IMR-90 (cell line): ENCODE results near the gene ZNF714. TPM values are rescaled to one million over a fixed set of nuclear protein-coding genes. Genes with fewer than 3 reads are reported as not detected.

ENCODE experiments used
- ATAC-seq: fragments of 200-7000 bp; cut with Tn5 transposase; 2 replicates; pipeline ENCODE4 v1.9.1; 2020; ENCODE audit warnings: low read depth, mild to moderate bottlenecking, moderate library complexity
- BruUV-seq: library from RNA; stranded (reverse); fragments of 400-500 nt; replicated peaks from 2 replicates; lab custom pipeline; 2021; lab: Mats Ljungman, UMichigan
- CTCF ChIA-PET: fragments of 300-600 bp; formaldehyde crosslinking; extraction: SDS; loops from one replicate; lab custom pipeline; 2021; ENCODE audit warnings: antibody characterized with exemption; lab: Yijun Ruan, JAX
- POLR2A ChIA-PET: fragments of 300-600 bp; sonication (Branson Sonifier 250); formaldehyde crosslinking; loops from one replicate; lab custom pipeline; 2022; ENCODE audit warnings: antibody characterized with exemption; ENCODE audit not compliant: unreplicated experiment; lab: Charles Lee
- DNase-seq: peaks from one replicate; pipeline ENCODE4 v3.0.0; 2013
- H2AFZ ChIP-seq: replicated peaks from 2 replicates; pipeline ENCODE3; 2013; ENCODE audit warnings: low read length, mild to moderate bottlenecking; ENCODE audit not compliant: poor library complexity
- H2AK5ac ChIP-seq: 2 replicates; pipeline ENCODE4 v1.6.1; 2013; ENCODE audit warnings: low read depth, low read length, inconsistent platforms
- H2AK9ac ChIP-seq: replicated peaks from 2 replicates; pipeline ENCODE3; 2013; ENCODE audit warnings: mild to moderate bottlenecking, low read depth, low read length, moderate library complexity; ENCODE audit not compliant: poor library complexity
- H2BK120ac ChIP-seq: 2 replicates; pipeline ENCODE4 v1.6.1; 2013; ENCODE audit warnings: low read depth, low read length, inconsistent platforms
- H2BK15ac ChIP-seq: 3 replicates; pipeline ENCODE4 v1.6.1; 2013; ENCODE audit warnings: low read depth, low read length, inconsistent platforms
- H2BK20ac ChIP-seq: 2 replicates; pipeline ENCODE4 v1.6.1; 2013; ENCODE audit warnings: low read depth, mild to moderate bottlenecking, inconsistent platforms, low read length, moderate library complexity
- H2BK5ac ChIP-seq: 2 replicates; pipeline ENCODE4 v1.6.1; 2013; ENCODE audit warnings: mild to moderate bottlenecking, low read depth, low read length, inconsistent platforms; ENCODE audit not compliant: poor library complexity, severe bottlenecking
- H3K14ac ChIP-seq: replicated peaks from 2 replicates; pipeline ENCODE4 v1.6.1; 2013; ENCODE audit warnings: low read depth, low read length, inconsistent platforms
- H3K18ac ChIP-seq: 2 replicates; pipeline ENCODE4 v1.6.1; 2013; ENCODE audit warnings: low read depth, low read length, control low read depth
- H3K23ac ChIP-seq: 2 replicates; pipeline ENCODE4 v1.6.1; 2013; ENCODE audit warnings: low read depth, low read length, inconsistent platforms
- H3K27ac ChIP-seq: 2 replicates; pipeline ENCODE4 v1.5.1; 2013; ENCODE audit warnings: mild to moderate bottlenecking, control low read depth, low read length; ENCODE audit not compliant: insufficient read depth
- H3K27me3 ChIP-seq: 2 replicates; pipeline ENCODE4 v1.6.1; 2013; ENCODE audit warnings: low read length; ENCODE audit not compliant: control insufficient read depth, insufficient read depth
- H3K36me3 ChIP-seq: 2 replicates; pipeline ENCODE4 v1.6.1; 2013; ENCODE audit warnings: low read length, mixed read lengths; ENCODE audit not compliant: control insufficient read depth, insufficient read depth
- H3K4ac ChIP-seq: 2 replicates; pipeline ENCODE4 v1.6.1; 2013; ENCODE audit warnings: low read depth, low read length, inconsistent platforms
- H3K4me1 ChIP-seq: 2 replicates; pipeline ENCODE4 v1.6.1; 2013; ENCODE audit warnings: low read length, mixed read lengths; ENCODE audit not compliant: control insufficient read depth, insufficient read depth
- H3K4me2 ChIP-seq: 2 replicates; pipeline ENCODE4 v1.6.1; 2013; ENCODE audit warnings: low read depth, mild to moderate bottlenecking, control low read depth, low read length, moderate library complexity
- H3K4me3 ChIP-seq: 2 replicates; pipeline ENCODE4 v1.5.1; 2013; ENCODE audit warnings: low read depth, mild to moderate bottlenecking, control low read depth, low read length, moderate library complexity; ENCODE audit not compliant: insufficient read depth
- H3K56ac ChIP-seq: 2 replicates; pipeline ENCODE4 v1.6.1; 2013; ENCODE audit warnings: low read length, inconsistent platforms; ENCODE audit not compliant: insufficient read depth; ENCODE audit errors: extremely low read depth
- H3K79me1 ChIP-seq, 2 experiments: 2 replicates each; pipeline ENCODE4 v1.6.1; 2013; ENCODE audit warnings: low read length in 2 of 2, inconsistent platforms in 1 of 2, low read depth in 1 of 2
- H3K9ac ChIP-seq: 2 replicates; pipeline ENCODE4 v1.6.1; 2013; ENCODE audit warnings: low read depth, low read length, control low read depth
- H3K9me1 ChIP-seq: 2 replicates; pipeline ENCODE4 v1.6.1; 2013; ENCODE audit warnings: low read length, inconsistent platforms; ENCODE audit not compliant: insufficient read depth
- H3K9me3 ChIP-seq: 2 replicates; pipeline ENCODE4 v1.6.1; 2013; ENCODE audit warnings: low read length; ENCODE audit not compliant: control insufficient read depth, insufficient read depth
- H4K20me1 ChIP-seq: 2 replicates; pipeline ENCODE4 v1.6.1; 2013; ENCODE audit warnings: low read length, inconsistent platforms; ENCODE audit not compliant: insufficient read depth
- H4K5ac ChIP-seq: 2 replicates; pipeline ENCODE4 v1.6.1; 2013; ENCODE audit warnings: mild to moderate bottlenecking, low read depth, low read length, control low read depth
- H4K8ac ChIP-seq, 2 experiments: 2 replicates each; pipeline ENCODE4 v1.6.1; 2013; ENCODE audit warnings: low read depth in 2 of 2, low read length in 2 of 2, control low read depth in 1 of 2, inconsistent platforms in 1 of 2
- H4K91ac ChIP-seq: 2 replicates; pipeline ENCODE4 v1.6.1; 2013; ENCODE audit warnings: low read depth, low read length, inconsistent platforms; ENCODE audit not compliant: insufficient read depth
- CEBPB ChIP-seq: IDR thresholded peaks from 2 replicates; pipeline ENCODE4 v1.6.1; 2012; ENCODE audit warnings: low read depth, low read length, improper control_type of control experiment
- CTCF ChIP-seq: conservative IDR thresholded peaks from 2 replicates; pipeline ENCODE4 v1.5.1; 2012; ENCODE audit warnings: mild to moderate bottlenecking, low read depth, low read length, improper control_type of control experiment
- MAFK ChIP-seq: IDR thresholded peaks from 2 replicates; pipeline ENCODE4 v1.6.1; 2012; ENCODE audit warnings: low read depth, low read length, improper control_type of control experiment
- MAZ ChIP-seq: IDR thresholded peaks from 2 replicates; pipeline ENCODE4 v1.6.1; 2012; ENCODE audit warnings: low read depth, mild to moderate bottlenecking, low read length, improper control_type of control experiment, moderate library complexity, borderline replicate concordance
- MXI1 ChIP-seq: IDR thresholded peaks from 2 replicates; pipeline ENCODE4 v1.6.1; 2012; ENCODE audit warnings: low read depth, mild to moderate bottlenecking, low read length, moderate library complexity, borderline replicate concordance
- NFE2L2 ChIP-seq: fragments of 150-350 bp; IDR thresholded peaks from 2 replicates; pipeline ENCODE4 v1.6.1; 2016; ENCODE audit warnings: low read depth, mild to moderate bottlenecking, low read length
- POLR2A ChIP-seq: IDR thresholded peaks from 2 replicates; pipeline ENCODE4 v1.6.1; 2012; ENCODE audit warnings: mild to moderate bottlenecking, low read depth, low read length
- RFX5 ChIP-seq: IDR thresholded peaks from 2 replicates; pipeline ENCODE4 v1.8.0; 2012; ENCODE audit warnings: low read depth, mild to moderate bottlenecking, low read length, moderate library complexity
- WGBS, 2 experiments: methylation state at CpG; one replicate each; pipeline versions ENCODE4 v1.1.5 to v1.1.7; 2013; ENCODE audit warnings: missing lambda C conversion rate in 2 of 2; ENCODE audit not compliant: insufficient read length in 1 of 2; ENCODE audit errors: extremely low coverage in 2 of 2; 5-methylcytosine and 5-hydroxymethylcytosine counted together
- dilution Hi-C: fragments of 300-500 bp; cut with HindIII; formaldehyde crosslinking; loops from one replicate; pipeline ENCODE4 v1.14.3; 2018; ENCODE audit warnings: low sequenced_read_pairs; ENCODE audit not compliant: unreplicated experiment
- in situ Hi-C: fragments of 300-500 bp; cut with MboI; formaldehyde crosslinking; loops from 3 replicates; pipeline ENCODE4 v1.14.3; 2019; ENCODE audit warnings: low sequenced_read_pairs, inconsistent platforms, mixed read lengths
- intact Hi-C: fragments of 100-400 bp; cut with micrococcal nuclease; formaldehyde crosslinking; loops from 2 replicates; pipeline ENCODE4 v1.10.0; 2022
- polyA plus RNA-seq, 3 experiments: library from polyadenylated mRNA; depleted of rRNA; stranded (reverse); fragments of >200 nt; gene quantifications; 2 replicates each; pipeline ENCODE4 v1.2.3, GENCODE V29; 2012; ENCODE audit warnings: low replicate concordance in 1 of 3
- total RNA-seq: library from RNA; depleted of rRNA; stranded (reverse); fragments of >200 nt; gene quantifications from 2 replicates; pipeline ENCODE4 v1.2.3, GENCODE V29; 2012
- TF ChIP-seq, protein P1 (sequence below): fragments of 150-350 bp; IDR thresholded peaks from 2 replicates; pipeline ENCODE4 v1.6.1; 2017; ENCODE audit warnings: mild to moderate bottlenecking, antibody characterized with exemption, low read length, low read depth

Gene ZNF714
- total and polyA plus RNA-seq, 2 of the 4 experiments (the other 2 are of a cell fraction), result 7.2 to 14.3 TPM

DNA sequence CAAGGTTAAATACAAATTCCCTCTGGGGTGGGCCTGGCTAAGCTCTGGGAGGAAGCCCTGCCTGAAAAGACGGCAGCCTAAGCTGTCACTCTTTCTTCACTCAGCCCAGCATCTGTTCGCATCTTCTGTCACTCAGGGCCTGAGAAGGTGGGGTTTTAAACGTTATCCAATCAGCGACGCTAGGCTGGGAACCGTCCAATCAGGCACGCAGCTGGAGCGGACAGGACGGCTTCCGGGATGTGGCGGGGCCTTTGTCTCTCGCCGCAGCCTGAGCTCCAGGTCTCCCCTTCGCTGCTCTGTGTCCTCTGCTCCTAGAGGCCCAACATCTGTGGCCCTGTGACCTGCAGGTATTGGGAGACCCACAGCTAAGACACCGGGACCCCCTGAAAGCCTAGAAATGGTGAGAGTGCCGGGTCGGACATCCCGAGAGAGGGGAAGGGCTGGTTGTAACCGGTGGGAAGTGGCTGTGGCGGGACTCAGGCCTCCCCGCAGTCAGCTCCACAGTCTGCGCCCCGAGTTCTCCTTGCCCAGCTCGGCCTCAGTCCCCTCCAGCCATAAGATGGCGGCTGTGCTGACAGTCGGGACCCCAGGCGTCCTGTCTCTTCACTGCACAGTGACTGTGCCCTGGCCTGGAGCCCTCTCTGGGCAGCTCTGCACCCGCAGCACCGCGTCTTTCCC is 59.9 kb downstream of the ZNF714 start, which contains the start of gene ZNF431:
Gene ZNF431 (plus strand): TSS at position 254 of the 678 bp plus-strand sequence. CDS start 144 bp downstream, at position 398.
- dilution Hi-C loops, result no loop called here
- CTCF ChIA-PET, result no interaction called here
- peak within 1 kb of the TSS; percentile 91 for H2AK9ac ChIP-seq

More for the DNA sequence above, 59.9 kb downstream of the ZNF714 start, which contains the start of gene ZNF431:
- Histone ChIP-seq H3K36me3 (peaks cover 13% of the 10 kb centered on the region), H4K8ac (peak within 1 kb of the TSS; percentile 53 to 88), H3K27me3 (no peaks in the 10 kb centered on the region), H4K20me1 (no peaks in the 10 kb centered on the region; the same call in 1 of the 2 replicates), H2BK15ac (no peak within 1 kb of the TSS), H3K9me1 (no peaks in the 10 kb centered on the region), H3K56ac (peak within 1 kb of the TSS; percentile 71), H4K5ac (peak within 1 kb of the TSS; percentile 82; the same call in 1 of the 2 replicates), H2AFZ (peak within 1 kb of the TSS; percentile 98), H3K4me3 (peak within 1 kb of the TSS; percentile 94), H2BK5ac (peak within 1 kb of the TSS; percentile 71), H3K27ac (peak within 1 kb of the TSS; percentile 86), H3K9ac (peak within 1 kb of the TSS; percentile 92), H3K9me3 (no peaks in the 10 kb centered on the region), H3K4me2 (peak within 1 kb of the TSS; percentile 79), H3K4me1 (no peaks in the 10 kb centered on the region), H3K23ac (peak within 1 kb of the TSS; percentile 52; the same call in 1 of the 2 replicates), H2BK120ac (no peak within 1 kb of the TSS), H4K91ac (peak within 1 kb of the TSS; percentile 62; the same call in 1 of the 2 replicates), H3K14ac (peak within 1 kb of the TSS; percentile 96), H3K4ac (peak within 1 kb of the TSS; percentile 91), H3K79me1 (peaks cover 9 to 13% of the 10 kb centered on the region in 2 experiments; a peak in 3 of 4 replicates), H2AK5ac (peak within 1 kb of the TSS; percentile 48), H2BK20ac (no peak within 1 kb of the TSS), H3K18ac (no peak within 1 kb of the TSS; the same call in 1 of the 2 replicates)
- intact Hi-C loops (loop anchor here (10.0 kb wide), 1 partner anchor 117 kb away; the partner anchor contains the start of gene ZNF430), in situ Hi-C loops (no loop called here)
- TF ChIP-seq MXI1 (peak; percentile 68; the same call in 1 of the 2 replicates), NFE2L2 (no peak), MAFK (no peak), POLR2A (peak; percentile 88), MAZ (peak; percentile 45; the same call in 1 of the 2 replicates), CEBPB (no peak), CTCF (no peak), RFX5 (0 out of 2 replicates have a peak, but pooled peaks have one; percentile 20)
- TF ChIP-seq, protein P1, sequence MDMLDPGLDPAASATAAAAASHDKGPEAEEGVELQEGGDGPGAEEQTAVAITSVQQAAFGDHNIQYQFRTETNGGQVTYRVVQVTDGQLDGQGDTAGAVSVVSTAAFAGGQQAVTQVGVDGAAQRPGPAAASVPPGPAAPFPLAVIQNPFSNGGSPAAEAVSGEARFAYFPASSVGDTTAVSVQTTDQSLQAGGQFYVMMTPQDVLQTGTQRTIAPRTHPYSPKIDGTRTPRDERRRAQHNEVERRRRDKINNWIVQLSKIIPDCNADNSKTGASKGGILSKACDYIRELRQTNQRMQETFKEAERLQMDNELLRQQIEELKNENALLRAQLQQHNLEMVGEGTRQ, result no peak
- 0% methylated on average over 6 of the region's 30 CpGs; no CpG with 5 or more reads in 1 of the 2 experiments for WGBS, 2 experiments
- POLR2A ChIA-PET, result interaction anchor here (1.1 kb wide), 1 partner anchor 15 kb away, joined by 4 read pairs; no protein-coding TSS in a partner anchor
- DNase-seq (peak; percentile 93), ATAC-seq (peak; percentile 99)
- TSS peak; percentile 65 for BruUV-seq
